NCI-H1092 treated with DMSO at 0.1 percent for 48 hours (cell line): Measurements from ENCODE around the gene PTGES3.
"Not testable (repeated sequence)": the region's sequence is repeated elsewhere in the genome, so short reads cannot be mapped to it uniquely, and the experiment has no call there.

ENCODE experiments used
- DNase-seq: peaks from one replicate; lab custom pipeline; 2025; lab: John Stamatoyannopoulos, UW

PTGES3 gene

GRCh38 chr12:56688129-56688845, at the start of gene PTGES3:
Gene PTGES3, minus strand, starts transcription at chr12:56688284. Its CDS starts 285 bp downstream, at chr12:56687999.
- peak; percentile 95 for DNase-seq

GRCh38 chr12:56728139-56728861, 40.2 kb upstream of the PTGES3 start:
- DNase-seq, result no peak

- DNase-seq, result not testable (repeated sequence)
These were observed 38.2 kb upstream of the PTGES3 start for GRCh38 chr12:56726196-56726675.

- DNase-seq, result no peak
These were observed 37.6 kb upstream of the PTGES3 start for GRCh38 chr12:56725723-56726102.

- DNase-seq, result peak; percentile 94
These were observed 37.1 kb upstream of the PTGES3 start, which contains the start of gene NACA for GRCh38 chr12:56724972-56725722. Gene NACA, minus strand, starts transcription at chr12:56725299. Its CDS starts 778 bp downstream, at chr12:56724521.

- no peak for DNase-seq
These were observed 36.6 kb upstream of the PTGES3 start for GRCh38 chr12:56724701-56724971.

- DNase-seq, result no peak
These were observed 36.0 kb upstream of the PTGES3 start for GRCh38 chr12:56723889-56724700.

- DNase-seq, result no peak
These were observed 35.3 kb upstream of the PTGES3 start for GRCh38 chr12:56723352-56723751.

GRCh38 chr12:56722832-56723231, 34.7 kb upstream of the PTGES3 start:
- DNase-seq, result no peak

GRCh38 chr12:56721721-56722120, 33.6 kb upstream of the PTGES3 start:
- DNase-seq, result no peak

- no peak for DNase-seq
These were observed 33.1 kb upstream of the PTGES3 start for GRCh38 chr12:56721216-56721615.

GRCh38 chr12:56720731-56721151, 32.7 kb upstream of the PTGES3 start:
- DNase-seq, result no peak

GRCh38 chr12:56719056-56719455, 31.0 kb upstream of the PTGES3 start:
- no peak for DNase-seq

- DNase-seq, result no peak
These were observed 30.6 kb upstream of the PTGES3 start for GRCh38 chr12:56718636-56719035.

- DNase-seq, result no peak
These were observed 30.1 kb upstream of the PTGES3 start for GRCh38 chr12:56718149-56718548.

GRCh38 chr12:56716933-56717880, 29.1 kb upstream of the PTGES3 start:
- no peak for DNase-seq

GRCh38 chr12:56716458-56716857, 28.4 kb upstream of the PTGES3 start:
- DNase-seq, result no peak

- DNase-seq, result no peak
These were observed 27.7 kb upstream of the PTGES3 start for GRCh38 chr12:56715798-56716197.

- no peak for DNase-seq
These were observed 26.4 kb upstream of the PTGES3 start for GRCh38 chr12:56714431-56714929.

- DNase-seq, result no peak
These were observed 25.3 kb upstream of the PTGES3 start for GRCh38 chr12:56713345-56713744.
